Loucy (cell line): ENCODE data around the gene OBI1.

Experiments
- EZH2phosphoT487 ChIP-seq: fragments of 200-600 bp; IDR thresholded peaks from 2 replicates; pipeline ENCODE4 v1.6.1; 2018; ENCODE audit warnings: antibody characterized with exemption, mild to moderate bottlenecking, moderate library complexity, borderline replicate concordance
- TF ChIP-seq, protein P1 (sequence below): fragments of 200-600 bp; sonication (generic); conservative IDR thresholded peaks from 2 replicates; pipeline ENCODE4 v1.5.1; 2014; ENCODE audit warnings: mild to moderate bottlenecking, antibody characterized with exemption, low read length

DNA sequence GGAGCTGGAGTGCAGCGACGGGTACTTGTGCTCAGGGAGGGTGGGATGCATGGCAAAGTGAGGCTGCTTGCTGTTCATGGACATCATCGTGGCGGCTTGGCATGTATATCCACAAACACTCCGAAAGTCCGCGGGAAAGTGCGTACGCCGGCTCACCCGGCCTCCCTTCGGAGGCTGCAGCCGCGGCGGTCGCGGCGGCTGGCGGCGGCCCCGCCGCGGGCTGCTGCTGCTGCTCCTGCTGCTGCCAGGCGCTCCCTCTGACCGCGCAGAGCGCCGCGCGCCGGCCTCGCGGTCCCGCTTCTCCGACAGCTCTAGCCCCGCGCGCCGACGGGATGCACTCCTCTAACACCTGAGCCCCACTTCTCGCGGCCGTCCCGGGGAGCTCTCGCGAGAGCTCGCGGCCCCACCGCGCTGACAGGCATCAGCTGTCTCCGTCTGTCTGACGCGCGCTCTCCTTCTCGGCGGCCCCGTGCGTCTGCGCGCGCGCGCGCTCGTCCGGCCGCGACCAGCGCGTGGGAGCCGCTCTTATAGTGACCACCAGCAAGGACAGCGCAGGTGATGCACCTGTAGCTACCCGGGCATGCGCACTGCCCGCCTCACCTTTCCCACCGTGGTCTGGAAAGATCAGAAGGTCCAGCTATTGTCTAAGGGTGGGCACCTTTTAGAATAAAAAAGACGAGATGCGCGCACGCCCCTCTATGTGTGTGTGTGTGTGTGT is 55.6 kb downstream of the OBI1 start, which contains the start of gene POU4F1:
- TF ChIP-seq, protein P1, sequence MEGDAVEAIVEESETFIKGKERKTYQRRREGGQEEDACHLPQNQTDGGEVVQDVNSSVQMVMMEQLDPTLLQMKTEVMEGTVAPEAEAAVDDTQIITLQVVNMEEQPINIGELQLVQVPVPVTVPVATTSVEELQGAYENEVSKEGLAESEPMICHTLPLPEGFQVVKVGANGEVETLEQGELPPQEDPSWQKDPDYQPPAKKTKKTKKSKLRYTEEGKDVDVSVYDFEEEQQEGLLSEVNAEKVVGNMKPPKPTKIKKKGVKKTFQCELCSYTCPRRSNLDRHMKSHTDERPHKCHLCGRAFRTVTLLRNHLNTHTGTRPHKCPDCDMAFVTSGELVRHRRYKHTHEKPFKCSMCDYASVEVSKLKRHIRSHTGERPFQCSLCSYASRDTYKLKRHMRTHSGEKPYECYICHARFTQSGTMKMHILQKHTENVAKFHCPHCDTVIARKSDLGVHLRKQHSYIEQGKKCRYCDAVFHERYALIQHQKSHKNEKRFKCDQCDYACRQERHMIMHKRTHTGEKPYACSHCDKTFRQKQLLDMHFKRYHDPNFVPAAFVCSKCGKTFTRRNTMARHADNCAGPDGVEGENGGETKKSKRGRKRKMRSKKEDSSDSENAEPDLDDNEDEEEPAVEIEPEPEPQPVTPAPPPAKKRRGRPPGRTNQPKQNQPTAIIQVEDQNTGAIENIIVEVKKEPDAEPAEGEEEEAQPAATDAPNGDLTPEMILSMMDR: no peak
- no peak for TF ChIP-seq EZH2phosphoT487
